Stimulated activated CD4-positive, alpha-beta T cell treated with anti-CD3 and anti-CD28 coated beads, TNF-alpha, amount 100 ng/mL, for 24 hours (primary cell): Measurements from ENCODE around the gene TMEM169.
"Not testable (repeated sequence)": the region's sequence is repeated elsewhere in the genome, so short reads cannot be mapped to it uniquely, and the experiment has no call there.

Source experiments
- DNase-seq, 3 experiments: peaks; one replicate each; pipeline ENCODE4 v3.0.0-alpha.2; 2020; ENCODE audit warnings: low read depth in 3 of 3

Gene TMEM169

DNA sequence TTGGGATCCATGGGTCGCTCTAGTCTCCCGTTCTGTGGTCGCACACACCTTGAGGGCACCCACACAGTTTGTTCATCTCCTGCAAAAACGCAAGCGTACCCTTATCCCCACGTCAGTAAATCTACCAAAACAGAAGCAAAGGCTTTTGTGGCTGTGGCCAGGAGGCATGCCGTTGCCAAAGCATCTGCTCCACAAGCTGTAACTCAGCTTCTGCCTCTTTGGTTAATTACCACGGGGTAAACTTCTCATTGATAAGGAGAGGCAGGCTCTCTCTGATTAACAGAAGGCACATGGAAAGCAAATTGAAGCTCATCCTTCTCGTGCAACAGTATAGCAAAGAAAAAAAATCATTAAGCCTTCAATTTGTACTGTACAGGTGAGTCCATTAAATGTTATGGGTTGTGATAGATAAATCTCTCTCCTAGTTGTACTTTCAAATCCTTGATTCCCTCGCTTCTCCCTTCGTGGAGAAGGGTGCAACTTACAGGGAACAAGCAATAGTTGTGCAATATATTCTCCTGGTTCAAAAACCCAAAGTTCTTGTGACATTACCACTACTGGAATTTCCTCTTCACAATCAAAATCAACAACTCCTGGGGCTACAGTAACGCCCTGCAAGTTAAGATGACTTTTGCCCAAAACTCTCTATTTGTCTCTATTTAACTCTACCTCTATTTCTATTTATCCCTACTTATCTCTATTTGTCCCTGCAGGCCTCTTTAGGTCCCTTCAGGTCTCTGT is 10.4 kb upstream of the TMEM169 start:
- DNase-seq: no peak

DNA sequence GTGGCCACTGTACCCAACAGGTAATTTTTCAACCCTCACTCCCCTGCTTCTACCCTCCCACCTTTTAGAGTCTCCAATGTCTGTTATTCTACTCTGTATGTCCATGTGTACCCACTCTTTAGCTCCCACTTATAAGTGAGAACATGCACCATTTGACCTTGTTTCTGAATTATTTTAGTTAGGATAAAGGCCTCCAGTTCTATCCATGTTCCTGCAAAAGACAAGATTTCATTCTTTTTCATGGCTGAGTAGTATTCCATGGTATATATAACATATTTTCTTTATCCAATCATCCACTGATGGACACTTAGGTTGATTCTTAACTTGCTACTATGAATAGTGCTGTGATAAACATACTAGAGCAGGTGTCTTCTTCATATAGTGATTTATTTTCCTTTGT is 9.2 kb upstream of the TMEM169 start:
- no peak for DNase-seq

DNA sequence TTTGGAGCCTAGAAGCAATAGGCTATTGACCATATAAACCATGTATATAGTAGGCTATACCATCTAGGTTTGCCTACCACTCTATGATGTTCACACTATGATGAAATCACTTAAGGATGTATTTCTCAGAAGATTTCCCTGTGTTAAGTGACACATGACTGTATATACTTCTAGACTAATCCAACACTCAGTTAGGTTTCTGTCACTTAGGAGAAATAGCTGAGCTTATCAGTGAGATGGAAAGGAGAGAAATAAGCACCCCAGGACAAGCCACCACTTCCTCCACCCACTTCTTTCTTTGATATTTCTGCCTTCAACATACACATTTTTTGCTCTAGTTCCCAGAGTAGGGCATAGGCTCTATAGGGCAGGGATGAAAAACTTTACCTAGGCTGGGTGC is 7.9 kb upstream of the TMEM169 start:
- no peak for DNase-seq

DNA sequence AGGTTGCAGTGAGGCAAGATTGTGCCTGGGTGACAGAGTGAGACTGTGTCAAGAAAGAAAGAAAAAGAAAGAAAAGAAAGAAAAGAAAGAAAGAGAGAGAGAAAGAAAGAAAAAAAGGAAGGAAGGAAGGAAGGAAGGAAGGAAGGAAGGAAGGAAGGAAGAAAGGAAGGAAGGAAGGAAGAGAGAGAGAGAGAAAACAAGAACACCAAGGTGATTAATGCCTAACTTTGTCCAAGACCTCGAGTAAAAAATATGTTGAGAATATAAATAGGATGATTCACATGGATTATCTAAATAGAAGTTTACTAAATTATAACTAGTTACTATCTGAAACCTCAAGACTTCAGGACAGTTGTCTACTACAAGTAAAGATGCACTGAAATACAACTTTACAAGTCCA is 7.3 kb upstream of the TMEM169 start:
- DNase-seq: no peak

DNA sequence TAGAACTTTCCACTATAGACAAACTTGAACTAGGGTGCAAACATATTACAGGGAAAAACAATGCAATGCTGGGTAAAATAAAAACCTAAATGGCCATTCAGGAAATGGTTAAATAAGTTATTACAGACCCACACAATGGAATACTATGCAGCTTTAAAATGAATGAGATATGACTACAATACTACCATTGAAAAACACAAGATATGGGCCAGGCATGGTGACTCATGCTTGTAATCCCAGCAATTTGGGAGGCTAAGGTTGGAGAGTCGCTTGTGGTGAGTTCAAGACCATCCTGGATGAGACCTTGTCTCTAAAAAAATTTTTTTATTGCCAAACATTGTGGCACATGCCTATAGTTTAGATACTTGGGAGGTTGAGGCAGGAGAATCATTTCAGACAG is 6.9 kb upstream of the TMEM169 start:
- no peak for DNase-seq

DNA sequence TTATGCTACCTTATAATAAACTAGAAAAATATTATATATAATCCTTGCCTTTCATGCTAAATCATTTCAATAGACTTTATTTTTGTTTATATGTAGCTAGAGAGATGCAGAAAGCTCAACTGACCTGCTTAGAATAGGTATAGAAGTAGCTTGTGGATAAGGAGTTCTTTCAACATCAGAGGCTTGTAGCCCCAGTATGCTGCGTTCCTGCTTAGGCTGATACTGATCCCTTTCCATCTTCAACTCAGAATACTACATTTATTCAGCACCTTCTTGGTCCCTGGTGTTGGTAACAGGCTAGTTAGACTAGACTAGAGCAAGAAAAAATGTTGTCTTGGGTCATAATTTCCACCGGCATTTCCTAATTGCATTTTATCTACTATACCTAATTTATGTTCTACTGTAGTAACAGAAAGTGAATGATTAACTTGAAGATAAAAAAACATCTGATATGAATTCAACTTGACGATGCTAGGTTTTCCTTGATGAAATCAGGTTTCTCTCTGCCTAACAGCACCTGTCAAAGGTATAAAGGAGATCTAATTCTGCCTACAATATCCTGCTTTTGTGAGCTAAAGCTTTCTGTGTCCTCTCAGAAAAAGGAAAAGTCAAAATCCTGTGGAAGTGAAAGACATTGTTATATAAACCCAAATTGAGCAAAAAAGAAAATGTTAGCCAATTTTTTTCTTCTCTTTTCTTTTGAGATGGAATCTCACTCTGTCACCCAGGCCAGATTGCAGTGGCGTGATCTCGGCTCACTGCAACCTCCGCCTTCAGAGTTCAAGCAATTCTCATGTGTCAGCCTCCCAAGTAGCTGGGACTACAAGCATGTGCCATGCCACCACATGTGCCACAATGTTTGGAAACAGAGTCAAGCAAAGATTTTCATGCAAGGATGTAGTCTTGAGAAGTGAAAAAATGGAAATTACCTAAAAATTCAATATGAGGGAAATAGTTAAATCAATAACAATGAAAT is 5.9 kb upstream of the TMEM169 start:
- DNase-seq: no peak

DNA sequence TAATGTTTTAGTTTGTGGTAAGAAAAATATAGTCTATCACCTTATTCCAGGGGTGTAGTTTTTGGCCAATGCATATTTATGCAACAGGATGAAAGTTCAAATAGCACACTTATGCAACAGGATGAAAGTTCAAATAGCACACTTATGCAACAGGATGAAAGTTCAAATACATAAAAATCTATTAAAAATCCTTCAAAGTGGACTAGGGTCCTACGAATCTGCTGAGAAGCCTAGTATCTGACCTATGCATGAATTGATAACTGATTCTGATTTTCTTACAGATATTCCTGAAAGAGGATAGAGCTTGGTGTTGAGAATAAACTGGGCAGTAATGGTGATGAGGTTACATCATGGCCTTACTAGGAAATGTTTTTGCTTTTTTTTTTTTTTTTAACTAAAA is 2.9 kb upstream of the TMEM169 start:
- DNase-seq: no peak

DNA sequence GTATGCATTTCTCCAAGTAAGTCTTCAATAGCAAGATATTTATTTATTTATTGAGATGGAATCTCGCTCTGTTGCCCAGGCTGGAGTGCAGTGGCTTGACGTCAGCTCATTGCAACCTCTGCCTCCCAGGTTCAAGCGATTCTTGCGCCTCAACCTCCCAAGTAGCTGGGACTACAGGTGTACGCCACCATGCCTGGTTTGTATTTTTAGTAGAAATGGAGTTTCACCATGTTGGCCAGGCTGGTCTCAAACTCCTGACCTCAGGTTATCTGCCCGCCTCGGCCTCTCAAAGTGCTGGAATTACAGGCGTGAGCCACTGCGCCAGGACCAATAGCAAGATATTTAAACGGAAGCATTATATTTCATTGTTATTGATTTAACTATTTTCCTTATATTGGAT is 1.7 kb upstream of the TMEM169 start:
- not testable (repeated sequence) for DNase-seq

DNA sequence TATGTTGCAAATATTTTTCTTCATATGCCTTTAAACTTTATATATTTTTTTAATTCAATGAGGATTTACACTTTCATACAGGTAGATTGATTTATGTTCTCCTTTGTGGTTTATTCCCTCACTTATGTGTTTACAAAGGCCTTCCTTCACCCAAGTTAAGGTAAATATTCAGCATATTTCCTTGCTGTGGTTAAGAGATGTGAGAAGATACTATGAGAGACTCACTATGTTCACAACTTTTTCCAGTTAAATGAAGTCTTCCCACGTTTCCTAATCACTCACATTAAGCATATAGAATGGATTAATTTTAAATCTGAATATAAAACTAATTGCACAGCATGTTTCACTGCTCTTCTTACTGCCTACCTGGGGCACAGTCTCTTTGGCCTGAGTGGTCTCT is 707 bp upstream of the TMEM169 start:
- DNase-seq: no peak

DNA sequence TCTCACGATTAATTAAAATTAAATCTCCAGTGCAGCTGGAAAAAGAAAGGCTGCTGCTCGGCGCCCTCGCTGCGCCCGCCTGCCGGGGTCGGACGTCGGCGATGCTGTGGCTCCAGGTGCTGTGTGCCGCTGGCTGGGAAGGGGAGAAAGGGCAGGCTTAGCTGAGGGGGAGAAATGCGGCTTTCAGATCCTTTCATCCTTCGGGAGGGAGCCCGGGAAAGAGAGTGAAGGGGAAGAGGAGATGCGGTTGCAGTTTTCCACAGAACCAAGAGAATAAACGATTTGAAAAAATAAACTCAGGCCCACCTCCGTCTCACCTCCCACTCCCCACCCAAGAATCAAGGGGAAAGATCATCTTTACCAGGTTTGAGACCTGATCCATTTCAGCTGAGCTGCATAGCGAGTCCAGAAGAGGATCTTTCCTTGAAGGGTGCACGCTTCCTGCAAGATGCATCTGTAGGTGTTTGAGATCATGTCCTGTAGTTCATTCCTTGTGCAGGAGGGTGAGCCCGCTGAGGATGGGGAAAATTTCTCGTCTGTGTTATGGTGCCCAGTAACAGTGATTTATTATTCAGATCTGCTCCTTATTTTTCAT is 495 bp downstream of the TMEM169 start:
- no peak for DNase-seq

DNA sequence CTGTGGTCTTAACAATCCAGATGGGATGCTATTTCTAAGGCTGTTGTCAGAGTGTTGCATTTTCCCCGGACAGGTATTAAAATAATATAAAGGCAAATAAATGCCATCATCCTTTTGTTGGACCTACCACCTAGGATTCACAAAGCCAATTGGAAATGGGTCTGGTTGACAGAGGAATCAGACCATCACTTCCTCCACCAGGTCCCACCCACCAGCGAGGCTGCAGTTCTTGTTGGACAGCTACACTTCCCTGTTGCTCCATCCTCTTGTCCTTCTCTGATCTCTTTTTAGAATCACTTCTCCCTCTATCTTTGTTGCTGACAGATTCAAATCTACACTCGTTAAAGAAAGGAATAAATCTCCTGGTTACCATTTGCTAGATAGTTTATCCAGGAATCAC is 1.1 kb downstream of the TMEM169 start:
- DNase-seq: no peak

DNA sequence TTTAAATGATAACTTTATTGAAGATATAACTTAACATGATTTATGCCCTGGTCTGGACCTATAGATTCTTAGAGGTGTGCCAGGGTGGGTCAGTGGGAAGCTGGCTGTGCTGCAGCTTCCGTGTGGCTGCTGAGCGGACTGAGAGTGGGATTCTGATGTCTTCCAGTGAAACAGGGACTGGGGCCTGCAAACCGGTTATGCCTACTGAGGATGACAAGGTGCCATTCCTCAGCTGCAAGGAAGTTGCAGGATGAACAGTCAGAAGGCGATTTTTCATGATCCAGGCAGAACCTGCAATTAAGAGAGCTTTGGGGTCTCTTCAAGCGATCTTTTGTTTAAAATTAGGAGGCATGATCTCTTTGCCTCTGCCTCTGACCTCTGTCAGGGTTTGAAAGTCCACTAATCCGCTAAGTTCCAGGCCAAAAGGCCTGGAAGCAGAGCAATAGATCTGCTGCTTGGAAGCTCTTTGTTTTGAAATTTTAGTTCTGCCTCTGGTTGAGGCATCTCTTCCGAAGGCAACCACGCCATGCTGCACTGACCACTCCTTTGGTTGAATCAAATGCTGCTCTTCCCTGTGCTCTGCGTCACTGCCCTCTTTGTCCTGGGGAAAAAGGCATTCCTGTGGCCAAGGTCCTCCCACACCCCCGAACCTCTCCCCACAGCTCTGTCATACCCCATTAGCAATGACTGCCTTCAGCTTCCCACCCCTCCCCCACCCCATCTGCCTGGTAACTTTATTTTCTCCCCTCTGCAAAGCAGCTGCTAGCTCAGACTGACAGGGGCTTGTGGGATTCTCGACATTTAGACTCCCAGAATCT is 2.0 kb downstream of the TMEM169 start:
- DNase-seq: no peak

DNA sequence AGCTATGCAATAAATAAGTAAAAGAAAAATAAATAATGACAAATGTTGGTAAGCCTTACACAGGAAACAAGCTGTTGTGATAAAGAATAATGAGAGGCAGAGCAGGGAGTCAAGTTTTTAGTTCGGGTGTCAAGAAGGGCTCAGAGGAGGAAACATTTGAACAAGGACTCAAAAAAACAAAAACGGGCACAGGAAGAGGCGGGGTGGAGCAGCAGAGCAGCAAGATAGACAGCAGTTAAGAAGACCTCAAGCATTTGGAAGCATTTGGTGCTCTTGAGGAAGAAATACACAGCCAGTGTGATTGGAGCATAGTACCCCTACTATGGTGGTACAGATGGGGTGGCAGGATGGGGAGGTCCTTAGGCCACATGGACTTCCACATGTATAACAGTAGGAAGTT is 2.8 kb downstream of the TMEM169 start:
- DNase-seq: no peak

DNA sequence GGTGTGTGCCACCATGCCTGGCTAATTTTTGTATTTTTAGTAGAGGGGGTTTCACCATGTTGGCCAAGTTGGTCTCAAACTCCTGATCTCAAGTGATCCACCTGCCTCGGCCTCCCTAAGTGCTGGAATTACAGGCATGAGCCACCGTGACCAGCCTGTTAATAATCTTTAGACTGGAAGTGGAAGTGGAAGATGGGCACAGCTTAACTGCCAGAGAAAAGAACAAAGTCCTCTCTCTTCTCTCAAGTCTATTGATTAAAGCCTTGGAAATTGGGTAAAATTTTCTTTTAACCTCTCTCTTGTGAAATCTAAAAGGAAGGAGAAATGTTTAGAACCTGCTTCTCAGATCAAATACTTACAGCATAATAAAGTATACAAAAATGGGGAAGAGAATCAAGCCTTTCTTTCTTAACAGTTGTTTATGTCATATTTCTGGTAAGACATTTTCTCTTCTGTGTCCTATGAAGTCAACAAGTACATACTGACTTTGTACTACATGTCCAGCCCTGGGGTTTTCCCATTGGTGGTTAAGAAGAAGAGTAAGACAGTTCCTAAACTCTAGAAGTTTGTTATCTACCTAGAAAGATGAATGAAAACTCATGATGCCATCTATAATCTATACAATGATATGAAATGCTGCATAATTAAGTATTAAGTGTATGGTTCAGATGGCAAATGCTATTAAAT is 4.6 kb downstream of the TMEM169 start:
- no peak for DNase-seq

DNA sequence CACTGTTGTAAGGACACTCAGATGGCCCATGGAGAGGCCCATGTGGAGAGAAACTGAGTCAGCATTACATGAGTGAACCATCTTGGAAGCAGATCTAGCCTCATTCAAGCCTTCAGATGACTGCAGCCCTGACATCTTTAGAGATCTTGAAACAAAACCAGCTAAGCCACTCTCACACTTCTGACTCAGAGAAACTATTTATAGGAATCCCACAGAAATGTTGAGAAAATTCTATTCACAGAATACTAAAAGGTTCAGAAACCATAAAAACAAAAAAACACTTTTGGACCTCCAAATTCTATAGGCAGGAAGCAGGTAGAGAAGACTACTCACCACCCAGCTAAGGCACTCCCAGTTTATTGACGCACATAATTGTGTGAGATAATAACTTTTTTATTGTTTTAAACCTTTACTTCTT is 8.7 kb downstream of the TMEM169 start:
- DNase-seq: no peak

DNA sequence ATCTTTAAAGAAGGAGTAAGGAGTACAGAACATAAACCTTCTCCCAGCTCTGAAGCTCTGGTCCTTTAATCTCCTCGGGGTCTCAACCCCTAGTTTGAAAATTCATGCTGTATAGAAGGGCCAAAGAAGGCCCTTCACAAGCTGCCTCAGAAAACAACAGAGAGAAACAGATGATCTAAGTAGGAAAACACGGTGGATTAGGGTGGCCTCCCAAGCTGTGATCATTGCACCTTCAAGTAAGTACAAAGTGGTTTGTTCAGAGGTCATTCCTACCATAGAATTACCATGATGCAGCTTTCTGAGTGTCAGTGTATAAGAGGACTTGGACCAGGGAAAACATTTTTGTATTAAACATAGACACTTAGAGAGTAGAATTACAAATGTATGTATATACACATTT is 10.9 kb downstream of the TMEM169 start:
- DNase-seq: no peak

DNA sequence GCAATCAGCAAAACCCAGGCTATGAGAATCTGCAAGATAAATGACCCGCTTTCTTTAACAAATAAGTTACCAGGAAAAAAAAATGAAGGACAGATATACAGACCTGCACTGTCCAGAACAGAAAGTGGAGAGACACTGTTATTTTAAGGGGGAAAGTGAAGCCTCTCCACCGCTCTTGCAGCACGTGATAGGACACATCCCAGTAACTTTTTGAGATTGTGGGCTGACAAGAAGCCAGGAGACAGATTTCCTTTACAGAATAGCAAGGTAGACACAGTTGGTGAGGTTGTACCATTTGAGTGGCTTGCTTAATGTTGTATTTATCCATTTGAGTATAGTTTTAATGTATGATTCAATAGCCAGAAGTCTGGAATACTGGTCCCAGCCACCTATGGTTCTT is 13.0 kb downstream of the TMEM169 start:
- DNase-seq: no peak

DNA sequence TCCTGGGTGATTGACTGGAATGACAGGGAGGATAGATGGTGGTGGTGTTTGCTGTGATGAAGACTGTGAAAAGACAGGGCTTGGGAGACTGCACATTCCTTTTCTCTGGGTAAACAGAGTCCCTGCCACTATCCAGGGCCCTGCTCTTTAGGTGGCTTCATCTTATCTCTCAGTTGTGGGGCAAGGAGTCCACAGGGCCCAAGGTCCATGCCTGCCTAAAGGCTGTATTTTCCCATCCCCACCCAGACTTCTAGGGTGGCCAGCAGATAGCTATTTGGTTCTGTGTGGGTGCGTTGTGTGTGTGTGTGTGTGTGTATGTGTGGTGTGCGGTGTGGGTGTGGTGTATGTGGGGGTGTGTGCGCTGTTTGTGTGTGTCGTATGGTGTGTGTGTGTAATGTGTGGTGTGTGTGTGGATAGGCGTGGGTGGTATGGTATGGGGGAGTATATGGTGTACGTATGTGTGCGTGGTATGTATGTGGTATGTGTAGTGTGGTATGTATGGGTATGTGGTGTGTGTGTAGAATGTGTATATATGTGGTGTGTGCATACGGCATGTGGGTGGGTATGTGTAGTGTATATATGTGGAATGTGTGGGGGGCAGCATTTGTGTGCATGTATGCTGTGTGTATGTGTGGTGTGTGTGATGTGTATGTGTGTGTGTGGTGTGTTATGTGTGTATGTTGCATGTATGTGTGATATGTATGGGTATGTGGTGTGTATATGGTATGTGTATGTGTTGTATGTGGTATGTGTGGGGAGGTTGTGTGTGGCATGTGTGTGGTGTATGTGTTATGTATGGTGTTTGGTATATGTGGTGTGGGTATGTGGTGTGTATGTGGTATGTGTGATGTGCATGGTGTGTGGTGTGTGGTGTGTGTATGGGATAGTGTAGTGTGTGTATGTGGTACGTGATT is 17.0 kb downstream of the TMEM169 start:
- DNase-seq: no peak

DNA sequence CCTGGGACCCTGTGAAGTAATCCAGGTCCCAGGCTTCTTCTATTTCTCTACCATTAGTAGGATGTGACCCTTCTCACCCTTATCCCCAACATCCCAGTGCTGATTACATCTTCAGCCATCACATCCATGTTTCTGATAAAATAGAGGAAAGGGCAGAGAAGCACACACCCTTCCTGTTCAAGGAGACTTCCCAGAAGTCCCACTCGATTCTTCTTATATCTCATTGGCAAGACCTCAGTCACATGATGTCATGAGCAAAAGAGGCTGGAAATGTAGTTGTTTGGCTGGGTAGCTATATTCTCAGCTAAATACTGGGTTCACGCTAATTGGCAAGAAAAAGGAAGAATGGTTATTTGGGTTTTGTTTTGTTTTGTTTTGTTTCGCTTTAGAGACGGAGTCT is 19.4 kb downstream of the TMEM169 start:
- DNase-seq: no peak

DNA sequence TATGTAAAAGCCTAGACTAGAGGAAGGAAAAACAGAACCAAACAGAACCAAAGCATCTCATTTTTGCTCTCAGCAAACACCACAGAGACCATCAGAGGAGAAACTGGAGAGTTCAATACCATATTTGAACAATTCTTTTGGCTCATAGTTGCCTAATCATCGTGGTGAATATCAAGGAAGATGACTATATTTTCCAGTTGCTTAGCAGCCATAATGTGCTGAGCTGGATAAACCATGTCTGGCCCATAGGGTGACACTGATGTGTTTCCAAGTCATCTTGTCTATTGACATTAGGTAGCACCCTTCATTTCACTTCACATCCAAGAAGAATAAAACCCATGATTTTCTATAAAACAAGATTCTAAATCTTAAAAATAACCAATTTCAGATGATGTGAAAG is 21.5 kb downstream of the TMEM169 start:
- no peak for DNase-seq
